Colonic mucosa (tissue), 4 donors: ENCODE measurements around the gene COL4A2. TPM values are rescaled to one million over a fixed set of nuclear protein-coding genes. Genes with fewer than 3 reads are reported as not detected.

Experiments
- DNase-seq: peaks from one replicate; pipeline ENCODE4 v3.0.0-alpha.2; 2020
- H3K27ac ChIP-seq: fragments of 200-600 bp; one replicate; pipeline ENCODE4 v1.8.0; 2021
- H3K27me3 ChIP-seq: fragments of 200-600 bp; one replicate; pipeline ENCODE4 v1.8.0; 2021
- H3K36me3 ChIP-seq: fragments of 200-600 bp; one replicate; pipeline ENCODE4 v1.8.0; 2021
- H3K4me1 ChIP-seq: fragments of 200-600 bp; one replicate; pipeline ENCODE4 v1.8.0; 2021; ENCODE audit warnings: mild to moderate bottlenecking
- H3K4me3 ChIP-seq: fragments of 200-600 bp; one replicate; pipeline ENCODE4 v1.8.0; 2021
- H3K9ac ChIP-seq, 2 donors: one replicate each; pipeline ENCODE4 v1.7.0; 2013; ENCODE audit warnings: control low read depth in 2 of 2, low read depth in 2 of 2, low read length in 2 of 2
- H3K9me3 ChIP-seq: fragments of 200-600 bp; one replicate; pipeline ENCODE4 v1.8.0; 2021
- intact Hi-C: fragments of 100-400 bp; cut with DNase I; formaldehyde crosslinking; loops from one replicate; pipeline ENCODE4 v1.14.1; 2022
- total RNA-seq, 2 donors: library from RNA; stranded (reverse); fragmentation: NEBNext Ultra II Directional in 1 of 2; extraction: Animal tissue kit (Norgen Biotek cat#: 25700) in 1 of 2; gene quantifications; one replicate each; pipeline ENCODE4 v1.2.1, GENCODE V29; 2021
- TF ChIP-seq, protein P1 (sequence below): fragments of 200-600 bp; IDR thresholded peaks from one replicate; pipeline ENCODE4 v1.8.0; 2022; ENCODE audit warnings: antibody characterized with exemption, mild to moderate bottlenecking
- donor health status: healthy.
- donor health status: DM: no; HTN: no; CAD: no.
- donor health status: DM: no; HTN: no; CAD: no.

COL4A2 gene
- total RNA-seq, 2 donors from 2014 or later: 61.1 to 111 TPM

DNA sequence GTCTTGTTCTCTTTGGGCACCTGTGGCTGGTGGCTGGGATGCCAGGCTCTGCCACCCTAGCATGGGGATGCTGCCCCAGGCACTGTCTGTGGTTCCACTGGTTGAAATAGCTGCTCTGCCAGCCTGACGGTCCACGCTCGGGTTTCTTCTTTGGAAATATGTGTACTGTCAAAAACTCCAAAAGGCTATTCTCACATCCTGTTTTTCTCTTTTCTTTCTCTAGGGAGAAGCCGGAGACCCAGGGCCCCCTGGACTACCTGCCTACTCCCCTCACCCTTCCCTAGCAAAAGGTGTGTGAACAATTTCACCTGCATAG, 139.4 kb downstream of the COL4A2 start:
- Histone ChIP-seq H3K4me1 (no peaks in the 10 kb centered on the region), H3K9ac (no peak overlapping the region), H3K27me3 (no peaks in the 10 kb centered on the region), H3K27ac (no peak overlapping the region), H3K9me3 (no peaks in the 10 kb centered on the region), H3K36me3 (no peaks in the 10 kb centered on the region), H3K4me3 (no peak overlapping the region)
- TF ChIP-seq, protein P1, sequence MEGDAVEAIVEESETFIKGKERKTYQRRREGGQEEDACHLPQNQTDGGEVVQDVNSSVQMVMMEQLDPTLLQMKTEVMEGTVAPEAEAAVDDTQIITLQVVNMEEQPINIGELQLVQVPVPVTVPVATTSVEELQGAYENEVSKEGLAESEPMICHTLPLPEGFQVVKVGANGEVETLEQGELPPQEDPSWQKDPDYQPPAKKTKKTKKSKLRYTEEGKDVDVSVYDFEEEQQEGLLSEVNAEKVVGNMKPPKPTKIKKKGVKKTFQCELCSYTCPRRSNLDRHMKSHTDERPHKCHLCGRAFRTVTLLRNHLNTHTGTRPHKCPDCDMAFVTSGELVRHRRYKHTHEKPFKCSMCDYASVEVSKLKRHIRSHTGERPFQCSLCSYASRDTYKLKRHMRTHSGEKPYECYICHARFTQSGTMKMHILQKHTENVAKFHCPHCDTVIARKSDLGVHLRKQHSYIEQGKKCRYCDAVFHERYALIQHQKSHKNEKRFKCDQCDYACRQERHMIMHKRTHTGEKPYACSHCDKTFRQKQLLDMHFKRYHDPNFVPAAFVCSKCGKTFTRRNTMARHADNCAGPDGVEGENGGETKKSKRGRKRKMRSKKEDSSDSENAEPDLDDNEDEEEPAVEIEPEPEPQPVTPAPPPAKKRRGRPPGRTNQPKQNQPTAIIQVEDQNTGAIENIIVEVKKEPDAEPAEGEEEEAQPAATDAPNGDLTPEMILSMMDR: no peak
- intact Hi-C loops: no loop called here
- DNase-seq: no peak

DNA sequence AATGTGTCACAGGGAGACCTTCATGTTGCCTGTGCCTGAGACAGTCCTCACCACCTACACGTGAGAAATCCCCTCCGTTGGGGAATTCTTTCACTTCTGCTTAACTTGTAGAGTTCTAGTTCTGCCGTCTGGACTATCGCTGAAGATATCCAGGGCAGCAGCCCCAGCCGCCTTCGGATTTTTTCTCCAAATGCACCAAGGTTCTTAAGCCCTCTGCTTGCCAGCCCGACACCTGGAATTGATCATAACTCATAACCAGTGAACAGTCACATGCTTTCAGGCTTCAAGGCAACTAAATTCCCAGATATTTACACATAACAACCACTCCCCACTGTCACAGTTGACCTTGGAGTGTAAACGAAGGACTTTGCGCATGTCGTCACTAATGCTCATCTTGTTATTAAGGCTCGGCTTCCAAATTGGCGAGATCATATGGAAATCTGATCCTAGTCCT, 140.0 kb downstream of the COL4A2 start:
- Histone ChIP-seq H3K9ac (no peak overlapping the region), H3K4me3 (no peak overlapping the region), H3K27ac (no peak overlapping the region), H3K9me3 (no peaks in the 10 kb centered on the region), H3K27me3 (no peaks in the 10 kb centered on the region), H3K4me1 (no peaks in the 10 kb centered on the region), H3K36me3 (no peaks in the 10 kb centered on the region)
- intact Hi-C loops: no loop called here
- TF ChIP-seq, protein P1: no peak
- no peak for DNase-seq

DNA sequence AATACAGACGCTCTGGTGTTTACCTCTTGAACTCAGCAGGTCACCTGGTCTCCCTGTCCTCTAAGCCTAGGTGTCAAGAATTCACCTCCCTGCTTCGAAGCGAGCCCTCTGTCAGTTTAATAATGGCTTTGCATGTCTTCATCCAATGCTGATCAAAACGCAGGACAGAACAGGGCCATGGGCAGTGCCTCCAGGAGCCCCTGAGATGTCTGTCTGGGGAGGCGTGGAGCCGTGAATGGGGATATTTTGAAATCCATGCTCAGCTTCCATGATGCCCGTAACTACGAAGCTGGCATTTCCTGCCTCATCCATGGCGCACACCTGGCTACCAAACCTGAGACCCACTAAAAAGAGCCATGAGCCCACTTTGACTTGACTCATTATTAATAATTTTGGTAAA, 140.7 kb downstream of the COL4A2 start:
- no peaks in the 10 kb centered on the region for H3K27me3 ChIP-seq
- no peak overlapping the region for H3K4me3 ChIP-seq
- TF ChIP-seq, protein P1: no peak
- H3K4me1 ChIP-seq: no peaks in the 10 kb centered on the region
- H3K9me3 ChIP-seq: no peaks in the 10 kb centered on the region
- H3K9ac ChIP-seq: no peak overlapping the region
- DNase-seq: no peak
- no peaks in the 10 kb centered on the region for H3K36me3 ChIP-seq
- H3K27ac ChIP-seq: no peak overlapping the region
- intact Hi-C loops: no loop called here

- TF ChIP-seq, protein P1: no peak
- no peak overlapping the region for H3K27ac ChIP-seq
These were observed 141.1 kb downstream of the COL4A2 start for GRCh38 chr13:110448230-110448629.

DNA sequence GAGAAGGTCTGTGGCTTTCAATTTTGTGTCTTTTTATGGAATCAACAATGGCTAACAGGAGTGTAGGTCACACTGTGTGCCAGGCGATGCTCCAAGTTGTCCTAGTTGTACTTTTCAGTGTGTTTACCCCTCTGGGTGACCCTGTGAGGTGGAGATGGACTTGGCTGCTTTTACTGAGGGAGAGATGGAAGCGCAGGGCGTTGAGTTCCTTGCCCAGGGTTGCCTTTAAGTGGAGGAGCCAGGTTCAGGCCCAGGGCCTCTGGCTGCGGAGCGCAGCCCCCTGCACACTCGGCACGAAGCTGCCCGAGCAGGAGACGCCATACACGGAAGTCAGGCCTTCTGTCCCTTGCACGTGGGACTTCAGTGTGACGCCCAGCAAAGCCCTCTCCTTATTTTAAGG, 141.6 kb downstream of the COL4A2 start:
- Histone ChIP-seq H3K27ac (no peak overlapping the region), H3K27me3 (no peaks in the 10 kb centered on the region), H3K4me1 (no peaks in the 10 kb centered on the region), H3K36me3 (no peaks in the 10 kb centered on the region), H3K9ac (no peak overlapping the region), H3K4me3 (no peak overlapping the region), H3K9me3 (no peaks in the 10 kb centered on the region)
- no peak for DNase-seq
- intact Hi-C loops: no loop called here
- TF ChIP-seq, protein P1: no peak

More at GRCh38 chr13:110448230-110448629, 141.1 kb downstream of the COL4A2 start:
- Histone ChIP-seq H3K4me1 (no peaks in the 10 kb centered on the region), H3K4me3 (no peak overlapping the region), H3K36me3 (no peaks in the 10 kb centered on the region), H3K9me3 (no peaks in the 10 kb centered on the region), H3K27me3 (no peaks in the 10 kb centered on the region), H3K9ac (no peak overlapping the region)
- intact Hi-C loops: no loop called here
- no peak for DNase-seq
